RPMI7951 (cell line): ENCODE results near the gene MOV10L1. TPM values are rescaled to one million over a fixed set of nuclear protein-coding genes. Genes with fewer than 3 reads are reported as not detected.
A peak's percentile ranks its signal among the peaks of the same experiment; 100 is the strongest.

Experiments
- DNase-seq: peaks from one replicate; pipeline ENCODE4 v3.0.0-alpha.2; 2012; ENCODE audit warnings: low read depth
- total RNA-seq: library from RNA; depleted of rRNA; stranded (reverse); fragments of >200 nt; shearing (Covaris generic); gene quantifications from 2 replicates; pipeline ENCODE4 v1.2.3, GENCODE V29; 2014

Gene MOV10L1
- total RNA-seq, 1 experiment from 2014 or later: not detected

GRCh38 chr22:50188356-50188755 is 98.5 kb downstream of the MOV10L1 start:
- DNase-seq: no peak

- DNase-seq: no peak
These were observed 99.5 kb downstream of the MOV10L1 start for GRCh38 chr22:50189184-50189848.

- DNase-seq: no peak
These were observed 100.0 kb downstream of the MOV10L1 start for GRCh38 chr22:50189849-50190181.

DNA sequence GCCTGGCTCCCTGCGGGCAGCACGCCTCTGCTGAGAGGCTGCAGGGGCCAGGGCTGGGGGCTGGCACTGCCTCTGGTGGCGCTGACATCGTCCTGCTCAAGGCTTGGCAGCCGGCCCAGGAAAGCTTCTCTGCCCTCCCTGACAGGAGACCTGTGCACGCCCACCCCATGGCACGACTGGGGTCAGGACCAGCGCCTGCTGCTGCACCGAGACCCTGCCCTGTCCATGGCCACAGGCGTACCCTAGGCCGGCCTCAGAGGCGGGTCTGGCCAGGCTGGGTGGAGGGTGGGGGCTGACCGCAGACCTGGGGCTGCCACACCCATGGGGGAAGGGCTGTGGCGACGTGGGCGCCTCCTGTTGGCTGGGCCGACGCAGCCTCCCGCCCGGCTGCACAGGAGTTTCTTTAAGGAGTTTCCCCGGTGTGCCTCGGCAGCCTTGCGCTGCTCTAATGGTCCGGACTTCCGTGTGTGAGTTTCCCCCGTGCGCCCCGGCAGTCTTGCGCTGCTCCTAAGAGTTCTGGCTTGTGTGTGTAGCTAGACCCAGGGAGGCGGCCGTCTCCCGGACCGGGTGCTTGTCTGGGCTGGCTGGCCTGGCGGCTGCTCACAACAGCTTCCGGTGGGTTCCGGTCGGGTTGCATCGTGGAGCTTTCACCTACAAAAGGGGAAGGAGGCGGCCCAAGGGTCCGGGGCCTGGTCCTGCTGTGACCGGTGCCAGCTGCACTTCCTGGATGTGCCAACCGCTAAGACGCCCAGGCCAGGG is 100.6 kb downstream of the MOV10L1 start:
- no peak for DNase-seq

GRCh38 chr22:50190941-50191741 is 101.3 kb downstream of the MOV10L1 start:
- DNase-seq: no peak

DNA sequence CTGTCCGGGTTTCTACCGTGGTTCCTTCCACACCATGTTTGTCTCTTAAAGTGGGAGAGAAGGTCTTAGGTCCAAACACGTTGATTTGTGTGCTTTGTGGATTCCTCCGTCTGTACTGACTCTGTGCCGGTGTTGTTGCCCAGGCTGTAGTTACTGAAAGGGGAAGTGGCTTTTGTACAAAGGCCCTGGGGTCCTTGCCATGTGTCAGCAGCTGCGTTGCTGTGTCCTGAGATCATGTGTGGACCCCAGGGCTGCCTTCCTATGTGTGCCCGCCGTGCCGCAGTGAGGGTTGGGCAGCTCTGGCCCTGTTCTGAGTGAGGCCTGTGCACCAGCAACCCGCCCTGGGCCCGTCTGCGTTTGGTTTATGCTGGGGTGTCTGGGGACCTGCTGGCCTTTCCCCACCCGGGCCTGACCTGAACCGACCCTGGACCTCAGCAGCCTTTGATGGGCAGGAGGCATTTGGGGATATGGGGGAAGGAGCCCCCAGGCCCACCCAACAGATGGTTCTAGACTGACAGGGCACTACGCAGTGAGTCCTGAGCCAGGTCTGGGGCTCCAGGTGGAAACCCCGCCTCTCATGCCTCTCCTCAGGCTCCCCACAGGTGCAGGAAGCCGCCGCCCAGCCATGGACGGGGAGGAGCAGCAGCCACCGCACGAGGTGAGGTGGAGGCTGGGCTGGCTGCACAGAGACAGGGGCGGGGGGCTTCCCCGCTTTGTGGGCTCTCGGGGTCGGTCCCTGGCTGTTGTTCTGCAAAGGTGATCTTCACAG is 102.8 kb downstream of the MOV10L1 start:
- DNase-seq: no peak

DNA sequence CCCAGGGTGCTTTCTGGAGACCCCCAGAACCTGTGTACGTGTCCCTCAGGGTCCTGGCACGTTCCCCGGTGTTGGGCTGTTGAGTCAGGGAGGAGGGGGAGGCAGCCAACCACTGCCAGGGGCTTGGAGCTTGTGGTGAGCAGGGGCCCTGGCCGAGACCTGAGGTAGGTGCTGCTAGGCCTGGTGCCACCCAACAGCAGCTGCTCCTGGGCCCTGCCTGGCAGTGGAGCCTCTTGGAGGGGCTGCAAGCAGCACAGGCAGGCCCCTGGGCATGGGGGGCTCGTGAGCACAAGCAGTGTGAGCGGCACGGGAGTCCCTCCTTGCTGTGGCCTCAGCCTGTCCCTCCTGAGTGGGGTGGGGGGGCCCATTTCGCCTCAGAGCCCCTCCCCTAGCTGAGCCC is 103.8 kb downstream of the MOV10L1 start:
- DNase-seq: no peak

DNA sequence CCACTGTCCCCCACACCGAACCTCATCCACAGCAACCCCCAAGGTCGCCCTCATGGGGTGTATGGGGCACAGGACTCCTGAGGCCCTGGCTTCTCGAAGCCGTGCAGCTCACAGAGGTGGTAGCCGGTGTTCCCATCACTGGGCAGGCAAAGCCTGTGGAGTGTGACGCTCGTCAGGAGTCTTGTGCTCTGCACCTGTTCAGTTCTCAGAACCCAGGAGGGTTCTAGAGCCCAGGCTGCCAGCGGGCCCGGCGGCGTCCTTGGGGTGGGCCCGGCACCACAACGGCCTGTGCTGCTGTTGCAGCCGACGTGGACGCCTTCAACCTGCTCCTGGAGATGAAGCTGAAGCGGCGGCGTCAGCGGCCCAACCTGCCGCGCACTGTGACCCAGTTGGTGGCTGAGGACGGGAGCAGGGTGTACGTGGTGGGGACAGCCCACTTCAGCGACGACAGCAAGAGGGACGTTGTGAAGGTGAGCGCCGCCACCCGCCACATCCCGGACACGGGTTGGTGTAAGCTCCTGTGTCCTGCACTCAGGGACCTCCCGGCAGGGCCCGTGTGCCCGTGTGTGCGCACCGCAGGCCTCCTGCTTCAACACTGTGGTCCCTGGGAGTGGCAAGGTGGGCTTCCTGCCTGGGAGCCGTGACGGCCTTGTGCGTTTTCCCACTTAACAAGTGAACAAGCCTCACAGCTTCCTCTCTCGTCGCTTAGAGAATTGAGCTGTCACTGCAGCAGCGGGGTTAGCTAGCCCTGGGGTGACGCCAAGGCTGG is 104.4 kb downstream of the MOV10L1 start:
- no peak for DNase-seq

DNA sequence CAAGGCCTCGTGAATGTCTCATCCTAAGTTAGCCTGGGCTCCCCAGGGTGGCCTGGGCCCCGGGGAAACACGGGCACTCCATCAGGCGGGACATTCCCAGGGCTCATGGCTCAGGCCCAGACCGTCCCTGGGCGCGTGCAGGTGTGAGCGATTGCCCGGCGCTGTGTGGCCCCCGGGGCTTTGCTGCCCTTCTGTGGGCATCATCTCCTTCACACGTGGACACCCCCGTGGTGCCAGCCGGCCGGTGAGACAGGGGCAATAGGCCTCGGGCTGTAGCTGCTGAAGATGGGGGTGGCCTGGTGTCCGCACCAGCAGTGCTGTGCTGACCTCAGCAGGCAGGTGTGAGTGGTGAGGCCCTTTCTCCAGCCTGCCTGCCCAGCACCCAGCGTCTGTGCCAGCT is 106.5 kb downstream of the MOV10L1 start:
- DNase-seq: no peak

GRCh38 chr22:50197000-50197800 is 107.4 kb downstream of the MOV10L1 start:
- DNase-seq: no peak

DNA sequence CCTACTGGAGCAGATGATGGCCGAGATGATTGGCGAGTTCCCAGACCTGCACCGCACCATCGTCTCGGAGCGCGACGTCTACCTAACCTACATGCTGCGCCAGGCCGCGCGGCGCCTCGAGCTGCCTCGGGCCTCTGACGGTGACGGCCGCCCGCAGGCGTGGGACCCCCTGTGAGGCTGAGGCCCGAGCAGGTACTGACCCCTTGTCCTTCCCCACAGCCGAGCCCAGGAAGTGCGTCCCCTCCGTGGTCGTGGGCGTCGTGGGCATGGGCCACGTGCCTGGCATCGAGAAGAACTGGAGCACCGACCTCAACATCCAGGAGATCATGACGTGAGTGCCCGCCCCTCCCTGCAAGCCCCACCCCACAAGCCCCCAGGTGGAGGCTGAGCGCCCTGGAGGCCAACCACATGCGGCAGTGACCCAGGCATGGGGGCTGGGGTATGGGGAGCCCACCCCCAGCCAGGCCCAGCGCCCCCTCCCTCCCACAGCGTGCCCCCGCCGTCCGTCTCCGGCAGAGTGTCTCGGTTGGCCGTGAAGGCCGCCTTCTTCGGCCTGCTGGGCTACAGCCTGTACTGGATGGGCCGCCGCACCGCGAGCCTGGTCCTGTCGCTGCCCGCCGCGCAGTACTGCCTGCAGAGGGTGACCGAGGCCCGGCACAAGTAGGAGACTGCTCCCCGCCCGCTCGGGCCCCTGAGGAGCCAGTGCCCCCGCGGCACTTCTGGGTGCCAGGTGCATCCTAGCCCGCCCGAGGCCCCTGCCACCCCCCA is 108.2 kb downstream of the MOV10L1 start:
- DNase-seq: no peak

GRCh38 chr22:50198624-50199017 is 108.8 kb downstream of the MOV10L1 start:
- DNase-seq: no peak

GRCh38 chr22:50199251-50199721 is 109.5 kb downstream of the MOV10L1 start:
- no peak for DNase-seq

DNA sequence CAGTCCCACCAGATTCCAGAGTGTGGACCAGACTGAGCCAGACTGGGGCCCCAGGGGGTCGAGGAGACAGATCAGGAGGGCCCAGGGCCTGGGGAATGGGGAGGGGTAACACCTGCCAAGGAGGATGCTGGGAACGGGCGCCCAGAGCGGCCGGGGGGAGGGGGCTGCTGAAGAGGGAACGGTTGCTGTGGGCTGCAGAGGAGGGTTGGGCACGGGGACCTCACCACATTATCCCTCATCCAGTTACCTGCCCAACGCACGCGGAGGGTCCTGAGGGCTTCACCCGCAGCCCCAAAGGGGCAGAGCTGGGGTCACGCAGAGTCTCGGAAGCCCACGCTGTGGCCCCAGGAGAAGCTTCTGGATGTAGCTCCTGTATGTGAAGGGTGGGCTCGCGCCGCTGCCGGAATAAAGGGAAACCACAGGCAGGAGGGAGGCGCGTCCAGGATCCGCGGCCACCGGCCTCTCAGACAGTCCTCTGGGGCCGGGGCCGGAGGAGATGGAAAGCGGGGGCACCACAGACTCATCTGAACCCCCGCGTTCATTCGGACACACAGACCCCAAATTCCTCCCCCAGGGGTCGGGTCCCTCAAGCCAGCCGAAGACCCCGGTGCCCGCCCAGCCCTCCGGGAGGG is 110.1 kb downstream of the MOV10L1 start:
- peak; percentile 14 for DNase-seq

DNA sequence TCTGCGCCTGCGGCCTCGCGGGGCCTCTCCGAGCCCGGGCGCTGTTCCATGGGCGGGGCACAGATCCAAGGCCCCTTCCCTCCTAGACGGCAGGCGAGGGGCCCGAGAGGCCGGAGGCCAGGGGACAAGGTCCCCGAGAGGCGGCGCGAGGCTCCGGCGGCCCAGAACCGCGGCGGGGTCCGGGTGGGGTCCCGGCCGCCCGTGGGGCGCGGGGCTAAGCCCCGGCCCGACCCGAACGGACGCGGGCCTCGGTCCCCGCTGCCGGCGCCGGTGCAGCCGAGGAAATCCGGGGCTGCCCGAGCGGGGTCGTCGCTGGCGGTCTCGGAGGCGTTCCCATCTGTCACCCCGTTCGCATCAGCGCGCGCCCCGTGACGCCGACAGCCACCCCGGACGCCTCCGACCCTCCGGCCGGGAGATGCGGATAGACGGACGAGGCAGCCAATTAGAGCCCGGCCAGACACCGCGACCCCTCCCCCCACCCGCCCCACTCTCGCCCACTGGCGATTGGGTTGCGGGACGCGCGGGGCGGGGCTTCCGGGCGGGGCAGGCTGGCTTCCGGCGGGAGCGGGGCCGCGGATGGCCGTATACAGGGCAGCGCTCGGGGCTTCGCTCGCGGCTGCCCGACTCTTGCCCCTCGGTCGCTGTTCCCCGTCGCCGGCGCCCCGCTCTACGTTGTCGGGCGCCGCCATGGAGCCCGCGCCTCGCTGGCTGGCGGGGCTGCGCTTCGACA is 110.8 kb downstream of the MOV10L1 start, which contains the start of gene SELENOO:
TSS of gene SELENOO (plus strand) at position 551 of the 730 bp plus-strand sequence. CDS start at position 577, 26 bp downstream.
- peak; percentile 86 for DNase-seq

DNA sequence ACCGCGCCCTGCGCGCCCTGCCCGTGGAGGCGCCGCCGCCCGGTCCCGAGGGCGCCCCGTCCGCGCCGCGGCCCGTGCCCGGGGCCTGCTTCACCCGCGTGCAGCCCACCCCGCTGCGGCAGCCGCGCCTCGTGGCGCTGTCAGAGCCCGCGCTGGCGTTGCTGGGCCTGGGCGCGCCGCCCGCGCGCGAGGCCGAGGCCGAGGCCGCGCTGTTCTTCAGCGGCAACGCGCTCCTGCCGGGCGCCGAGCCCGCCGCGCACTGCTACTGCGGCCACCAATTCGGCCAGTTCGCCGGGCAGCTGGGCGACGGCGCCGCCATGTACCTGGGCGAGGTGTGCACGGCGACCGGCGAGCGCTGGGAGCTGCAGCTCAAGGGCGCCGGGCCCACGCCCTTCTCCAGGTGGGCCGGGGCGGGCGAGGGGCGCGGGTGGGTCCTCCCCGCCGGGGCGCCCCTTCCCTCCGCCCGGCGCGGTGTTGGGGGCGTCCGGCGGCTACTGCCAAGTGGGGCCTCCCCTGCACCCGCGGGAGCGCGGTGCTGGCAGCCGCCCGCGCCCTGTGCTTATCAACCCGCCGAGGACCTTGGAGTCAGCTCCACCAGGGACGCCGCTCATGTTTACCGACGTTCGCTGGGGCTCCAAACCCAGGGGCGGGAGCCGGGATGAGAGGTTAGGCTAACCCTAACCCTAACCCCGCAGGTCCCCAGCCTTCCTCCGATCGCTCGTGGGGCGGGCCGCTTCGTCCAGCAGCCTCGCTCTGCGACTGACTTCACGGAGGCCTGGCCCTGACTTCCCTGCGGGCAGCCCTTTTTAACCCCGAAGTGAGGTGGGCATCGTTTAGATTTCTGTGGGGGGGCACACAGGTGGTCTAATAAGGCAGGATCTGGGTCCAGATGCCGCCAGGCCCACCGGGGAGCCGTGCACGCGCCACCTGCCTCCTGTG is 111.7 kb downstream of the MOV10L1 start:
- peak; percentile 18 for DNase-seq

- DNase-seq: no peak
These were observed 112.4 kb downstream of the MOV10L1 start for GRCh38 chr22:50202130-50202666.
